Mammary epithelial cell (primary cell): Measurements from ENCODE around the gene TMED5.

Experiments
- EZH2 ChIP-seq: IDR thresholded peaks from 2 replicates; pipeline ENCODE4 v1.6.1; 2012; ENCODE audit warnings: low read length, inconsistent platforms, borderline replicate concordance
- TF ChIP-seq, protein P1 (sequence below), 2 donors: IDR thresholded peaks in 1 of 2; conservative IDR thresholded peaks in 1 of 2; 2 replicates each; pipeline ENCODE4 v1.5.1; 2011 to 2012; ENCODE audit warnings: inconsistent platforms in 2 of 2, low read length in 2 of 2, mild to moderate bottlenecking in 2 of 2, control low read depth in 1 of 2, low read depth in 1 of 2; ENCODE audit not compliant: insufficient read depth in 1 of 2; ENCODE audit errors: extremely low read depth in 1 of 2

DNA sequence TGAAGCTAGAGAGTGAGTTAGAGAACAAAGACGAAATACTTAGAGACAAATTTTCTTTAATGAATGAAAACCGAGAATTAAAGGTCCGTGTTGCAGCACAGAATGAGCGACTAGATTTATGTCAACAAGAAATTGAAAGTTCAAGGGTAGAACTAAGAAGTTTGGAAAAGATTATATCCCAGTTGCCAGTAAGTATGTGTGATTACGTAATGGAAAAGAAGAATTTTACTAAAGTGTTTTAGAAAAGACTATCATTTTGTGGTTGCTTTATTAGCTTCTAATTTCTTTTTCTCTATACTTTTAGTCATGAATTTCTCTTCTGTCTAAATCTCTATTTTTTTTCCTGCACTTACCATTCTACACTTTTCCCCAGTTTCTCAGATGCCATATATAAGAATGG, 27.0 kb upstream of the TMED5 start:
- TF ChIP-seq EZH2, result no peak
- TF ChIP-seq, protein P1, sequence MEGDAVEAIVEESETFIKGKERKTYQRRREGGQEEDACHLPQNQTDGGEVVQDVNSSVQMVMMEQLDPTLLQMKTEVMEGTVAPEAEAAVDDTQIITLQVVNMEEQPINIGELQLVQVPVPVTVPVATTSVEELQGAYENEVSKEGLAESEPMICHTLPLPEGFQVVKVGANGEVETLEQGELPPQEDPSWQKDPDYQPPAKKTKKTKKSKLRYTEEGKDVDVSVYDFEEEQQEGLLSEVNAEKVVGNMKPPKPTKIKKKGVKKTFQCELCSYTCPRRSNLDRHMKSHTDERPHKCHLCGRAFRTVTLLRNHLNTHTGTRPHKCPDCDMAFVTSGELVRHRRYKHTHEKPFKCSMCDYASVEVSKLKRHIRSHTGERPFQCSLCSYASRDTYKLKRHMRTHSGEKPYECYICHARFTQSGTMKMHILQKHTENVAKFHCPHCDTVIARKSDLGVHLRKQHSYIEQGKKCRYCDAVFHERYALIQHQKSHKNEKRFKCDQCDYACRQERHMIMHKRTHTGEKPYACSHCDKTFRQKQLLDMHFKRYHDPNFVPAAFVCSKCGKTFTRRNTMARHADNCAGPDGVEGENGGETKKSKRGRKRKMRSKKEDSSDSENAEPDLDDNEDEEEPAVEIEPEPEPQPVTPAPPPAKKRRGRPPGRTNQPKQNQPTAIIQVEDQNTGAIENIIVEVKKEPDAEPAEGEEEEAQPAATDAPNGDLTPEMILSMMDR (conservative IDR thresholded peaks at IDR 0.05 in 1 of 2, IDR thresholded peaks at IDR 0.05 in 1 of 2; ENCODE audit: extremely low read depth in 1 of 2, insufficient read depth in 1 of 2, low read depth in 1 of 2, low read length in 2 of 2), result no peak
